Measurements from ENCODE around the gene ARPP19.
"Not testable (repeated sequence)": the region's sequence is repeated elsewhere in the genome, so short reads cannot be mapped to it uniquely, and the experiment has no call there.

ARPP19 gene

GRCh38 chr15:52568601-52569585, at the start of gene ARPP19:
Gene ARPP19 (minus strand): TSS chr15:52569030. CDS start chr15:52568892, 138 bp downstream.
- H3K4me3 ChIP-seq (ENCODE audit: low read length), result peak within 1 kb of the TSS; percentile 83
- peak; percentile 72 for DNase-seq (ENCODE audit: low read depth)
- TF ChIP-seq CTCF (conservative IDR thresholded peaks at IDR 0.05; ENCODE audit: low read depth, low read length), result peak; percentile 17

GRCh38 chr15:52617026-52617425, 48.2 kb upstream of the ARPP19 start:
- TF ChIP-seq CTCF (conservative IDR thresholded peaks at IDR 0.05; ENCODE audit: low read depth, low read length), result no peak
- no peak for DNase-seq (ENCODE audit: low read depth)
- no peak overlapping the region for H3K4me3 ChIP-seq (ENCODE audit: low read length)

- no peak overlapping the region for H3K4me3 ChIP-seq (ENCODE audit: low read length)
- no peak for DNase-seq (ENCODE audit: low read depth)
- TF ChIP-seq CTCF (conservative IDR thresholded peaks at IDR 0.05; ENCODE audit: low read depth, low read length), result no peak
Measured at GRCh38 chr15:52615302-52615701, 46.5 kb upstream of the ARPP19 start.

GRCh38 chr15:52609593-52609992, 40.8 kb upstream of the ARPP19 start:
- TF ChIP-seq CTCF (conservative IDR thresholded peaks at IDR 0.05; ENCODE audit: low read depth, low read length), result no peak
- no peak for DNase-seq (ENCODE audit: low read depth)
- H3K4me3 ChIP-seq (ENCODE audit: low read length), result no peak overlapping the region

GRCh38 chr15:52584414-52584813, 15.6 kb upstream of the ARPP19 start:
- no peak for DNase-seq (ENCODE audit: low read depth)
- no peak overlapping the region for H3K4me3 ChIP-seq (ENCODE audit: low read length)
- no peak for TF ChIP-seq CTCF (conservative IDR thresholded peaks at IDR 0.05; ENCODE audit: low read depth, low read length)

- DNase-seq (ENCODE audit: low read depth), result no peak
- no peak for TF ChIP-seq CTCF (conservative IDR thresholded peaks at IDR 0.05; ENCODE audit: low read depth, low read length)
- no peak overlapping the region for H3K4me3 ChIP-seq (ENCODE audit: low read length)
Measured at GRCh38 chr15:52579852-52580251, 11.0 kb upstream of the ARPP19 start.

GRCh38 chr15:52576692-52577091, 7.9 kb upstream of the ARPP19 start:
- H3K4me3 ChIP-seq (ENCODE audit: low read length), result no peak overlapping the region
- TF ChIP-seq CTCF (conservative IDR thresholded peaks at IDR 0.05; ENCODE audit: low read depth, low read length), result no peak
- DNase-seq (ENCODE audit: low read depth), result no peak

- not testable (repeated sequence) for DNase-seq (ENCODE audit: low read depth); H3K4me3 ChIP-seq (ENCODE audit: low read length)
Measured at GRCh38 chr15:52575573-52575972, 6.7 kb upstream of the ARPP19 start.
